Measurements from ENCODE around the gene MAD1L1. TPM values are rescaled to one million over a fixed set of nuclear protein-coding genes. Genes with fewer than 3 reads are reported as not detected.
A peak's percentile ranks its signal among the peaks of the same experiment; 100 is the strongest.
"Not testable (repeated sequence)": the region's sequence is repeated elsewhere in the genome, so short reads cannot be mapped to it uniquely, and the experiment has no call there.

The MAD1L1 gene
- total RNA-seq, 2 experiments from 2014 or later: 157 to 160 TPM

DNA sequence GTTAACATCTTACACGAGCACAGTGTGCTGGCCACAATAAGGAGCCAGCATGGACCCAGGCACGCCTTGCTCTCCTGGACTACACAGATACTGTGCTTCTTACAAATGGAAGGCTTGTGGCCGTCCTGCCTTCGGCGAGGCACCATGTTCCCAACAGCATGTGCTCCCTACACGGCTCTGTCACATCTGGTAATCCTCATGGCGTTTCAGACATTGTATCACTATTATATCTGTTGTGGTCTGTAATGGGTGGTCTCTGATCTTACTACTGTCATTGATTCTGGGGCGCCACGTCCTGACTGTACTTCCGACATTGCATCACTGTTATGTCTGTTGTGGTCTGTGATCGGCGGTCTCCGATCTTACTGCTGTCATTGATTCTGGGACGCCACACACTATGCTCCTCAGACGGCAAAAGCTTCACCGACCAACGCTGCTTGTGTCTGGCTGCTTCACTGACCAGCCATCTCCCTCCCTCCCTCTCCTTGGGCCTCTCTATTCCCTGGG is 195.4 kb downstream of the MAD1L1 start:
- Histone ChIP-seq H3K4me3 (ENCODE audit: low read length) (peak overlapping the region; percentile 65), H3K4me1 (ENCODE audit: insufficient read depth, low read length) (peaks cover 34% of the 10 kb centered on the region), H3K27me3 (ENCODE audit: control insufficient read depth in 1 of 2, insufficient read depth in 2 of 2, low read length in 2 of 2) (no peaks in the 10 kb centered on the region), H3K36me3 (ENCODE audit: insufficient read depth, low read length) (no peaks in the 10 kb centered on the region), H3K9me3 (ENCODE audit: control insufficient read depth in 1 of 2, insufficient read depth in 1 of 2, low read length in 2 of 2) (no peaks in the 10 kb centered on the region), H3K27ac (ENCODE audit: low read depth in 1 of 2, low read length in 2 of 2) (peak overlapping the region; percentile 23 to 58)
- Mint-ChIP-seq H3K9me3 (no peaks in the 10 kb centered on the region), H3K27ac (peak overlapping the region; percentile 86), H3K4me3 (peak overlapping the region; percentile 80), H3K4me1 (ENCODE audit: low read depth) (peaks cover 65% of the 10 kb centered on the region), H3K36me3 (ENCODE audit: low read depth) (peaks cover 5% of the 10 kb centered on the region), H3K27me3 (no peaks in the 10 kb centered on the region)
- peak; percentile 59 for ATAC-seq (ENCODE audit: poor library complexity)
- ChIA-PET CTCF (interaction anchor here (1.4 kb wide), 1 partner anchor 157 kb away, joined by 3 read pairs; no protein-coding TSS in a partner anchor), POLR2A (interaction anchor here (1.0 to 4.8 kb wide), 7 partner anchors 8 to 117 kb away, joined by 3 to 33 read pairs (median 7); no protein-coding TSS in a partner anchor)
- intact Hi-C loops (cut with DNase I, micrococcal nuclease): loop anchor here in 1 of 2 experiments (5.0 to 10.0 kb wide), 2 partner anchors 53 to 110 kb away; no protein-coding TSS in a partner anchor
- no peak for TF ChIP-seq CTCF (IDR thresholded peaks at IDR 0.05)
- DNase-seq: peak in 6 of 14 experiments; percentile 26 to 56 (median 44)

DNA sequence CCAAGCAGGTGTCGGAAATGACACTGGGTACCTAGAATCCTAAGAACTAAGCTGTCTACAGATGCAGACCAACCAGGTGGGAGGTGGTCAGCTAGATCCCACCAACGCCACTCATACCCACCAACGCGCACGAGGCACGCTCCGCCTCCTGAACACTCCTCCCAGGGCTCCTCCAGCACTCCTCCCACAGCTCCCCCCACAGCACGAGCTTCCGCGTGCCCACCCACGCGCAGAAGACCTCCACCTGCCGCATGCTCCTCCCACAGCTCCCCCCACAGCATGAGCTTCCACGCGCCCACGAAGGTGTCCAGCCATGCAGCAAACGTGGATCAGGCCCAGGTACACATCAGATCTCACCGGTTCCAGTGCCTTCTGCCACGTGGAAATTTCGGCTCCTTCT is 196.0 kb downstream of the MAD1L1 start:
- Histone ChIP-seq H3K9me3 (ENCODE audit: control insufficient read depth in 1 of 2, insufficient read depth in 1 of 2, low read length in 2 of 2) (no peaks in the 10 kb centered on the region), H3K27ac (ENCODE audit: low read depth in 1 of 2, low read length in 2 of 2) (no peak overlapping the region), H3K36me3 (ENCODE audit: insufficient read depth, low read length) (no peaks in the 10 kb centered on the region), H3K4me1 (ENCODE audit: insufficient read depth, low read length) (peaks cover 36% of the 10 kb centered on the region), H3K27me3 (ENCODE audit: control insufficient read depth in 1 of 2, insufficient read depth in 2 of 2, low read length in 2 of 2) (no peaks in the 10 kb centered on the region), H3K4me3 (ENCODE audit: low read length) (no peak overlapping the region)
- peak overlapping the region; percentile 80 for H3K4me3 Mint-ChIP-seq
- intact Hi-C loops (cut with DNase I, micrococcal nuclease): loop anchor here in 1 of 2 experiments (5.0 to 10.0 kb wide), 2 partner anchors 52 to 109 kb away; no protein-coding TSS in a partner anchor
- ATAC-seq (ENCODE audit: poor library complexity): no peak
- no peaks in the 10 kb centered on the region for H3K27me3 Mint-ChIP-seq
- H3K27ac Mint-ChIP-seq: peak overlapping the region; percentile 86
- H3K36me3 Mint-ChIP-seq (ENCODE audit: low read depth): peaks cover 1% of the 10 kb centered on the region
- DNase-seq: no peak
- TF ChIP-seq CTCF (IDR thresholded peaks at IDR 0.05): no peak
- H3K9me3 Mint-ChIP-seq: no peaks in the 10 kb centered on the region
- POLR2A ChIA-PET: interaction anchor here (0.8 to 1.5 kb wide), 2 partner anchors 17 to 97 kb away, joined by 3 to 5 read pairs; no protein-coding TSS in a partner anchor
- CTCF ChIA-PET: no interaction called here
- peaks cover 61% of the 10 kb centered on the region for H3K4me1 Mint-ChIP-seq (ENCODE audit: low read depth)

- H3K4me3 Mint-ChIP-seq; H3K9me3 ChIP-seq (ENCODE audit: control insufficient read depth in 1 of 2, insufficient read depth in 1 of 2, low read length in 2 of 2); H3K36me3 ChIP-seq (ENCODE audit: insufficient read depth, low read length); ATAC-seq (ENCODE audit: poor library complexity); H3K27me3 ChIP-seq (ENCODE audit: control insufficient read depth in 1 of 2, insufficient read depth in 2 of 2, low read length in 2 of 2); DNase-seq; H3K36me3 Mint-ChIP-seq (ENCODE audit: low read depth); H3K9me3 Mint-ChIP-seq; H3K27ac ChIP-seq (ENCODE audit: low read depth in 1 of 2, low read length in 2 of 2); H3K4me3 ChIP-seq (ENCODE audit: low read length); H3K27me3 Mint-ChIP-seq; CTCF ChIA-PET: not testable (repeated sequence)
- peak overlapping the region; percentile 86 for H3K27ac Mint-ChIP-seq
- POLR2A ChIA-PET: interaction anchor here (0.8 kb wide), 1 partner anchor 96 kb away, joined by 3 read pairs; no protein-coding TSS in a partner anchor
- H3K4me1 Mint-ChIP-seq (ENCODE audit: low read depth): peaks cover 61% of the 10 kb centered on the region
- peaks cover 39% of the 10 kb centered on the region for H3K4me1 ChIP-seq (ENCODE audit: insufficient read depth, low read length)
- intact Hi-C loops (cut with DNase I, micrococcal nuclease): loop anchor here in 1 of 2 experiments (5.0 to 10.0 kb wide), 2 partner anchors 51 to 109 kb away; no protein-coding TSS in a partner anchor
Measured at GRCh38 chr7:2036201-2036600, 196.5 kb downstream of the MAD1L1 start.
